Measurements from ENCODE around the gene RALGPS1. TPM values are rescaled to one million over a fixed set of nuclear protein-coding genes. Genes with fewer than 3 reads are reported as not detected.

Gene RALGPS1
- polyA plus RNA-seq, 2 of the 4 experiments (the other 2 are of a cell fraction): 5.0 to 7.9 TPM

DNA sequence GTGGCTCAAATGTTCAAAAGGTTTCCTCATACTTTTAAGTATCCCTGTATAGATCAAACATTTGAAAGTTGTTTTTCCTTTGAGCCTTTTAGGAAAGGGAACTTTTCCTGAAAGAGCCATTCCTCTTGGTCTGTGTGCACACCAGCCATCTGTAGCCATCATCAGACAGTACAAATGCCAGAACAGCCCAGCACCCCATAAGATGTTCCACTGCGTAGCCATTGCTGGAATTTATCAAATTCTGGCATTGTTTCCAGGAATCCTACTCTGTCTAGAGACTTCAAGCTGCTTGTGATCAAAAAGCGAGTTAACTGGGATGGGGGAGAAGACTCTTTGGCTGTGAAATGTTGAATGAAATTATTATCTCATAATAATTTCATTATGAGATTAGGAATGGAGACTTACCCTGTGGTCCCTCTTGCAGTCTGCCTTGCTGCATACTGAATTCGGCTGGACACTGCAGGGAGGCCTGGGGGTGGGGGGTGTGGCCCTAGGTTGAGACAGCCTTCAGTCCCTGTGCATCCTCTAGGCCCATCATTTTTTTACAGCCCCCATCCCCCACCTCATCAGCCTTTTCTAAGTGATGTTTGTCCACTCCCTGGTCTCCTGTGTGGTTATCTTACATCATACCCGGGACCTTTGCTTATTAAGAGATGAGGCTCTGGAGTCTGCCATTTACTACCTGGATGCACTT, 99.8 kb downstream of the RALGPS1 start:
- no peaks in the 10 kb centered on the region for H3K9me3 ChIP-seq

DNA sequence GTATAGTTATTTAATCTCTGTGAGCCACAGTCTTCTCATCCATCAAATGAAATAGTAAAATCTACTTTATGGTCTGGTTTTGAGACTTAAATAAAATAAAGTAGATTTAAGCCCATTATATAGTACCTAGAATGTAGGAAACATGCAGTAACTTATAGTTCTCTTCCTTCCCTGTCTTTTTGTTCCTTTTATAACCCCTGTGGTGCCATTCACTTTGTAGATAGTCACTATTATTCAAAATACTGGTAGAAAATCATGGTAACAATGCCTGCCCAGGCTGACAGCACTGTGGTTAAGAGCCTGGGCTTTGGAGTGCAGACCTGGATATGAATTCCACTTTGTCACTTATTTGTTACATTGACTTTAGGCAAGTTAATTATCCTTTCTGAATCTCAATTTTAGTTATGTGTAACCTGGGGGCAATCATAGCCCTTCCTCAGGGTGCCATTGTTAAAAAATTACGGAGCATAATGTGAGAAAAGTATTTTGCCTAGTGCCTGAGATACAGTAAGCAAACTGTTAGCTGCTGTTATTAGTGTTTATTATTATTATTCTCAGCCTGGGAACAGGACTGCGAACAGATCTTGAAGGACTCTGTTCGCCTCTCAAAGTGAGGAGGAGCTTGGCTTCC, 100.4 kb downstream of the RALGPS1 start:
- FAIRE-seq (no peak), ATAC-seq (no peak), DNase-seq (ENCODE audit: low read depth in 1 of 2, low spot score in 1 of 2) (no peak)
- H3K4me1 ChIP-seq: peaks cover 15% of the 10 kb centered on the region; the same call in 2 of the 3 replicates
- ChIA-PET POLR2A (no interaction called here), CTCF (interaction anchor here (0.7 kb wide), 1 partner anchor 50 kb away, joined by 3 read pairs; no protein-coding TSS in a partner anchor)
- 88% methylated on average over 3 of the region's 3 CpGs for WGBS (ENCODE audit: missing lambda C conversion rate)
- TF ChIP-seq POLR2AphosphoS2 (conservative IDR thresholded peaks at IDR 0.05; ENCODE audit: low read length): no peak
- TF ChIP-seq EP300 (IDR thresholded peaks at IDR 0.05): no peak
- H3K4me3 ChIP-seq: no peak overlapping the region
- no peaks in the 10 kb centered on the region for H3K9me3 ChIP-seq
- H3K27ac ChIP-seq: no peak overlapping the region
- H3K4me2 ChIP-seq: no peak overlapping the region

More for the DNA sequence above, 99.8 kb downstream of the RALGPS1 start:
- H3K4me2 ChIP-seq: no peak overlapping the region
- CTCF ChIA-PET: no interaction called here
- ATAC-seq (no peak), DNase-seq (ENCODE audit: low read depth in 1 of 2, low spot score in 1 of 2) (no peak), FAIRE-seq (no peak)
- WGBS (ENCODE audit: missing lambda C conversion rate): 81% methylated on average over 4 of the region's 4 CpGs
- peaks cover 15% of the 10 kb centered on the region; the same call in 2 of the 3 replicates for H3K4me1 ChIP-seq
- POLR2A ChIA-PET: no interaction called here
- H3K4me3 ChIP-seq: no peak overlapping the region
- no peak overlapping the region for H3K27ac ChIP-seq
- no peak for TF ChIP-seq NFE2L2 (conservative IDR thresholded peaks at IDR 0.05; ENCODE audit: low read length)
- TF ChIP-seq, protein P1, sequence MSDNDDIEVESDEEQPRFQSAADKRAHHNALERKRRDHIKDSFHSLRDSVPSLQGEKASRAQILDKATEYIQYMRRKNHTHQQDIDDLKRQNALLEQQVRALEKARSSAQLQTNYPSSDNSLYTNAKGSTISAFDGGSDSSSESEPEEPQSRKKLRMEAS (IDR thresholded peaks at IDR 0.05): no peak
- no peak for TF ChIP-seq NR3C1 (IDR thresholded peaks at IDR 0.05)
- no peak for TF ChIP-seq FOSB (CRISPR knock-in tag; IDR thresholded peaks at IDR 0.05)
- no peak for TF ChIP-seq HEYL (CRISPR knock-in tag; IDR thresholded peaks at IDR 0.05)
- TF ChIP-seq RAD21 (conservative IDR thresholded peaks at IDR 0.05 in 1 of 2, IDR thresholded peaks at IDR 0.05 in 1 of 2): no peak
- TF ChIP-seq PHF8 (IDR thresholded peaks at IDR 0.05; ENCODE audit: borderline replicate concordance, low read depth): no peak
- TF ChIP-seq RFX5 (IDR thresholded peaks at IDR 0.05): no peak
- TF ChIP-seq, protein P2, sequence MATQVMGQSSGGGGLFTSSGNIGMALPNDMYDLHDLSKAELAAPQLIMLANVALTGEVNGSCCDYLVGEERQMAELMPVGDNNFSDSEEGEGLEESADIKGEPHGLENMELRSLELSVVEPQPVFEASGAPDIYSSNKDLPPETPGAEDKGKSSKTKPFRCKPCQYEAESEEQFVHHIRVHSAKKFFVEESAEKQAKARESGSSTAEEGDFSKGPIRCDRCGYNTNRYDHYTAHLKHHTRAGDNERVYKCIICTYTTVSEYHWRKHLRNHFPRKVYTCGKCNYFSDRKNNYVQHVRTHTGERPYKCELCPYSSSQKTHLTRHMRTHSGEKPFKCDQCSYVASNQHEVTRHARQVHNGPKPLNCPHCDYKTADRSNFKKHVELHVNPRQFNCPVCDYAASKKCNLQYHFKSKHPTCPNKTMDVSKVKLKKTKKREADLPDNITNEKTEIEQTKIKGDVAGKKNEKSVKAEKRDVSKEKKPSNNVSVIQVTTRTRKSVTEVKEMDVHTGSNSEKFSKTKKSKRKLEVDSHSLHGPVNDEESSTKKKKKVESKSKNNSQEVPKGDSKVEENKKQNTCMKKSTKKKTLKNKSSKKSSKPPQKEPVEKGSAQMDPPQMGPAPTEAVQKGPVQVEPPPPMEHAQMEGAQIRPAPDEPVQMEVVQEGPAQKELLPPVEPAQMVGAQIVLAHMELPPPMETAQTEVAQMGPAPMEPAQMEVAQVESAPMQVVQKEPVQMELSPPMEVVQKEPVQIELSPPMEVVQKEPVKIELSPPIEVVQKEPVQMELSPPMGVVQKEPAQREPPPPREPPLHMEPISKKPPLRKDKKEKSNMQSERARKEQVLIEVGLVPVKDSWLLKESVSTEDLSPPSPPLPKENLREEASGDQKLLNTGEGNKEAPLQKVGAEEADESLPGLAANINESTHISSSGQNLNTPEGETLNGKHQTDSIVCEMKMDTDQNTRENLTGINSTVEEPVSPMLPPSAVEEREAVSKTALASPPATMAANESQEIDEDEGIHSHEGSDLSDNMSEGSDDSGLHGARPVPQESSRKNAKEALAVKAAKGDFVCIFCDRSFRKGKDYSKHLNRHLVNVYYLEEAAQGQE (IDR thresholded peaks at IDR 0.05): no peak
- TF ChIP-seq HOXB13 (CRISPR knock-in tag; IDR thresholded peaks at IDR 0.05; ENCODE audit: low read depth): no peak
- no peak for TF ChIP-seq SMC3 (IDR thresholded peaks at IDR 0.05)
- TF ChIP-seq ZFP36 (IDR thresholded peaks at IDR 0.05; ENCODE audit: borderline replicate concordance, partially characterized antibody): no peak
- no peak for TF ChIP-seq MYC (IDR thresholded peaks at IDR 0.05; ENCODE audit: borderline replicate concordance, low read length)
- TF ChIP-seq, protein P3, sequence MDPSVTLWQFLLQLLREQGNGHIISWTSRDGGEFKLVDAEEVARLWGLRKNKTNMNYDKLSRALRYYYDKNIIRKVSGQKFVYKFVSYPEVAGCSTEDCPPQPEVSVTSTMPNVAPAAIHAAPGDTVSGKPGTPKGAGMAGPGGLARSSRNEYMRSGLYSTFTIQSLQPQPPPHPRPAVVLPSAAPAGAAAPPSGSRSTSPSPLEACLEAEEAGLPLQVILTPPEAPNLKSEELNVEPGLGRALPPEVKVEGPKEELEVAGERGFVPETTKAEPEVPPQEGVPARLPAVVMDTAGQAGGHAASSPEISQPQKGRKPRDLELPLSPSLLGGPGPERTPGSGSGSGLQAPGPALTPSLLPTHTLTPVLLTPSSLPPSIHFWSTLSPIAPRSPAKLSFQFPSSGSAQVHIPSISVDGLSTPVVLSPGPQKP (IDR thresholded peaks at IDR 0.05; ENCODE audit: low read depth, low read length): no peak
- TF ChIP-seq EHF (CRISPR knock-in tag; IDR thresholded peaks at IDR 0.05): no peak
- TF ChIP-seq HDAC2 (IDR thresholded peaks at IDR 0.05): no peak
- TF ChIP-seq, protein P4, sequence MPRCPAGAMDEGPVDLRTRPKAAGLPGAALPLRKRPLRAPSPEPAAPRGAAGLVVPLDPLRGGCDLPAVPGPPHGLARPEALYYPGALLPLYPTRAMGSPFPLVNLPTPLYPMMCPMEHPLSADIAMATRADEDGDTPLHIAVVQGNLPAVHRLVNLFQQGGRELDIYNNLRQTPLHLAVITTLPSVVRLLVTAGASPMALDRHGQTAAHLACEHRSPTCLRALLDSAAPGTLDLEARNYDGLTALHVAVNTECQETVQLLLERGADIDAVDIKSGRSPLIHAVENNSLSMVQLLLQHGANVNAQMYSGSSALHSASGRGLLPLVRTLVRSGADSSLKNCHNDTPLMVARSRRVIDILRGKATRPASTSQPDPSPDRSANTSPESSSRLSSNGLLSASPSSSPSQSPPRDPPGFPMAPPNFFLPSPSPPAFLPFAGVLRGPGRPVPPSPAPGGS (IDR thresholded peaks at IDR 0.05): no peak
- no peak for TF ChIP-seq POLR2AphosphoS2 (conservative IDR thresholded peaks at IDR 0.05; ENCODE audit: low read length)
- no peak for TF ChIP-seq GATA3 (IDR thresholded peaks at IDR 0.05; ENCODE audit: borderline replicate concordance)

Data from A549 (cell line).